Neural cell (in vitro differentiated cells): Measurements from ENCODE around the gene FAM76B. TPM values are rescaled to one million over a fixed set of nuclear protein-coding genes. Genes with fewer than 3 reads are reported as not detected.

Experiments used
- H2AFZ ChIP-seq: fragments of 200-600, 300-800 bp; sonication (generic), shearing (Covaris generic); 2 replicates; pipeline ENCODE4 v1.6.0; 2014; ENCODE audit warnings: low read depth, mild to moderate bottlenecking, antibody characterized with exemption, low read length, moderate library complexity
- H3F3A ChIP-seq: fragments of 200-600 bp; shearing (Covaris generic); 2 replicates; pipeline ENCODE4 v1.6.1; 2016; ENCODE audit warnings: mild to moderate bottlenecking, moderate library complexity, mixed read lengths, antibody characterized with exemption, low read length; ENCODE audit not compliant: insufficient read depth, poor library complexity, severe bottlenecking
- H3K27ac ChIP-seq: fragments of 200-600, 300-800 bp; sonication (generic), shearing (Covaris generic); 2 replicates; pipeline ENCODE4 v1.5.1; 2014; ENCODE audit warnings: mild to moderate bottlenecking, low read length, moderate library complexity
- H3K27me3 ChIP-seq: fragments of 300-800, 200-600 bp; sonication (generic), shearing (Covaris generic); 2 replicates; pipeline ENCODE4 v1.6.0; 2014; ENCODE audit warnings: mild to moderate bottlenecking, low read depth, low read length, moderate library complexity; ENCODE audit not compliant: insufficient read depth
- H3K36me3 ChIP-seq: fragments of 300-800, 200-600 bp; sonication (generic), shearing (Covaris generic); 2 replicates; pipeline ENCODE4 v1.5.1; 2014; ENCODE audit warnings: mild to moderate bottlenecking, antibody characterized with exemption, low read length, moderate library complexity; ENCODE audit not compliant: insufficient read depth
- H3K4me2 ChIP-seq: fragments of 300-800, 200-600 bp; sonication (generic), shearing (Covaris generic); 2 replicates; pipeline ENCODE4 v1.6.0; 2014; ENCODE audit warnings: mild to moderate bottlenecking, low read length
- H3K4me3 ChIP-seq: fragments of 300-800, 200-600 bp; sonication (generic), shearing (Covaris generic); 2 replicates; pipeline ENCODE4 v1.5.1; 2014; ENCODE audit warnings: mild to moderate bottlenecking, low read length, moderate library complexity
- H3K79me2 ChIP-seq: fragments of 200-600 bp; shearing (Covaris generic); replicated peaks from 2 replicates; pipeline ENCODE4 v1.6.0; 2014; ENCODE audit warnings: mild to moderate bottlenecking, low read length, moderate library complexity; ENCODE audit not compliant: insufficient read depth
- H3K9ac ChIP-seq: fragments of 300-800, 200-600 bp; sonication (generic), shearing (Covaris generic); 2 replicates; pipeline ENCODE4 v1.6.1; 2016; ENCODE audit warnings: mild to moderate bottlenecking, low read length, mixed read lengths
- H3K9me2 ChIP-seq: fragments of 200-600 bp; shearing (Covaris generic); 2 replicates; pipeline ENCODE4 v1.6.1; 2016; ENCODE audit warnings: mild to moderate bottlenecking, low read length, mixed read lengths; ENCODE audit not compliant: insufficient read depth
- H3K9me3 ChIP-seq: fragments of 200-600, 300-800 bp; sonication (generic), shearing (Covaris generic); 2 replicates; pipeline ENCODE4 v1.6.1; 2016; ENCODE audit warnings: mild to moderate bottlenecking, mixed run types, low read length, moderate library complexity, mixed read lengths
- H4K20me1 ChIP-seq: fragments of 200-600 bp; shearing (Covaris generic); 2 replicates; pipeline ENCODE4 v1.6.1; 2016; ENCODE audit warnings: mild to moderate bottlenecking, mixed run types; ENCODE audit not compliant: insufficient read depth
- EP300 ChIP-seq: fragments of 450-650 bp; conservative IDR thresholded peaks from 2 replicates; pipeline ENCODE4 v1.6.1; 2014; ENCODE audit warnings: antibody characterized with exemption, mild to moderate bottlenecking, moderate library complexity; ENCODE audit not compliant: poor library complexity, severe bottlenecking
- EZH2 ChIP-seq: fragments of 200-600, 300-800 bp; shearing (Covaris generic), sonication (generic); IDR thresholded peaks from 2 replicates; pipeline ENCODE4 v1.6.1; 2014; ENCODE audit warnings: antibody characterized with exemption, low read length, borderline replicate concordance, mild to moderate bottlenecking; ENCODE audit not compliant: insufficient read depth, poor library complexity, severe bottlenecking
- MXI1 ChIP-seq: fragments of 450-650 bp; conservative IDR thresholded peaks from 2 replicates; pipeline ENCODE4 v1.6.1; 2014; ENCODE audit warnings: antibody characterized with exemption, mild to moderate bottlenecking; ENCODE audit not compliant: poor library complexity, severe bottlenecking
- POLR2AphosphoS5 ChIP-seq: IDR thresholded peaks from 2 replicates; pipeline ENCODE4 v1.6.1; 2012
- RAD21 ChIP-seq: fragments of 450-650 bp; conservative IDR thresholded peaks from 2 replicates; pipeline ENCODE4 v1.6.1; 2014; ENCODE audit warnings: antibody characterized with exemption, mild to moderate bottlenecking, moderate library complexity
- SMC3 ChIP-seq: fragments of 450-650 bp; conservative IDR thresholded peaks from 2 replicates; pipeline ENCODE4 v1.6.1; 2014; ENCODE audit warnings: antibody characterized with exemption, mild to moderate bottlenecking, moderate library complexity; ENCODE audit not compliant: poor library complexity
- TAF1 ChIP-seq: IDR thresholded peaks from 2 replicates; pipeline ENCODE4 v1.6.1; 2012; ENCODE audit warnings: low read depth
- polyA plus RNA-seq: library from polyadenylated mRNA; depleted of rRNA; stranded (reverse); fragments of >200 nt; gene quantifications from 2 replicates; pipeline ENCODE4 v1.2.3, GENCODE V29; 2014
- TF ChIP-seq, protein P1 (sequence below): fragments of 450-650 bp; IDR thresholded peaks from 2 replicates; pipeline ENCODE4 v1.5.1; 2014; ENCODE audit warnings: antibody characterized with exemption, mild to moderate bottlenecking, moderate library complexity; ENCODE audit not compliant: poor library complexity, severe bottlenecking
- TF ChIP-seq, protein P2 (sequence below): IDR thresholded peaks from 2 replicates; pipeline ENCODE4 v1.6.1; 2012; ENCODE audit warnings: borderline replicate concordance

FAM76B gene
- polyA plus RNA-seq, 1 donor from 2014 or later, result 139 TPM

DNA sequence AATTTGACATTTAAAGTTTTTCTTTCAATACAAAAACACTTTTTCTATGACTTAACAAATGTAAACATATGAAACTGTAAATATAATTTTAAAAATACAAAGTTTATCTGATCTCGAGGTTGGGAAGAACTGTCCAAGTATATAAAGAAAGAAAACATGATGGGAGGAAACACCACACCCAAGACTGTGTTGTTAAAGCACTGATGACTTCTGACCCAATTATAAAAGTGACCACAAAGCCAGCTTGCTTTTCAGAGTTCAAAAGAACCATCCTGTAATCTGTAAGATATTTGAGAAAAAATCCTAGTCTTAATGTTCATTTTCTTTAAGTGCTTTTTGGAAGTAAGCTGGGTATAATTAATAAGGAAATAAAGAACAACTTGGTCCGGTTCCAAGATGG, 16.3 kb upstream of the FAM76B start:
- Histone ChIP-seq H3K4me3 (no peak overlapping the region), H3K4me2 (no peak overlapping the region), H3K27ac (no peak overlapping the region), H2AFZ (no peak overlapping the region), H3K36me3 (peaks cover 13% of the 10 kb centered on the region), H3K9me2 (no peaks in the 10 kb centered on the region), H4K20me1 (no peaks in the 10 kb centered on the region), H3K9ac (no peak overlapping the region), H3F3A (no peaks in the 10 kb centered on the region), H3K9me3 (peaks cover 4% of the 10 kb centered on the region), H3K27me3 (no peaks in the 10 kb centered on the region), H3K79me2 (peaks cover under 1% of the 10 kb centered on the region)
- no peak for TF ChIP-seq MXI1
- TF ChIP-seq, protein P1, sequence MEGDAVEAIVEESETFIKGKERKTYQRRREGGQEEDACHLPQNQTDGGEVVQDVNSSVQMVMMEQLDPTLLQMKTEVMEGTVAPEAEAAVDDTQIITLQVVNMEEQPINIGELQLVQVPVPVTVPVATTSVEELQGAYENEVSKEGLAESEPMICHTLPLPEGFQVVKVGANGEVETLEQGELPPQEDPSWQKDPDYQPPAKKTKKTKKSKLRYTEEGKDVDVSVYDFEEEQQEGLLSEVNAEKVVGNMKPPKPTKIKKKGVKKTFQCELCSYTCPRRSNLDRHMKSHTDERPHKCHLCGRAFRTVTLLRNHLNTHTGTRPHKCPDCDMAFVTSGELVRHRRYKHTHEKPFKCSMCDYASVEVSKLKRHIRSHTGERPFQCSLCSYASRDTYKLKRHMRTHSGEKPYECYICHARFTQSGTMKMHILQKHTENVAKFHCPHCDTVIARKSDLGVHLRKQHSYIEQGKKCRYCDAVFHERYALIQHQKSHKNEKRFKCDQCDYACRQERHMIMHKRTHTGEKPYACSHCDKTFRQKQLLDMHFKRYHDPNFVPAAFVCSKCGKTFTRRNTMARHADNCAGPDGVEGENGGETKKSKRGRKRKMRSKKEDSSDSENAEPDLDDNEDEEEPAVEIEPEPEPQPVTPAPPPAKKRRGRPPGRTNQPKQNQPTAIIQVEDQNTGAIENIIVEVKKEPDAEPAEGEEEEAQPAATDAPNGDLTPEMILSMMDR, result no peak
- TF ChIP-seq SMC3, result no peak
- no peak for TF ChIP-seq EZH2
- no peak for TF ChIP-seq TAF1
- TF ChIP-seq, protein P2, sequence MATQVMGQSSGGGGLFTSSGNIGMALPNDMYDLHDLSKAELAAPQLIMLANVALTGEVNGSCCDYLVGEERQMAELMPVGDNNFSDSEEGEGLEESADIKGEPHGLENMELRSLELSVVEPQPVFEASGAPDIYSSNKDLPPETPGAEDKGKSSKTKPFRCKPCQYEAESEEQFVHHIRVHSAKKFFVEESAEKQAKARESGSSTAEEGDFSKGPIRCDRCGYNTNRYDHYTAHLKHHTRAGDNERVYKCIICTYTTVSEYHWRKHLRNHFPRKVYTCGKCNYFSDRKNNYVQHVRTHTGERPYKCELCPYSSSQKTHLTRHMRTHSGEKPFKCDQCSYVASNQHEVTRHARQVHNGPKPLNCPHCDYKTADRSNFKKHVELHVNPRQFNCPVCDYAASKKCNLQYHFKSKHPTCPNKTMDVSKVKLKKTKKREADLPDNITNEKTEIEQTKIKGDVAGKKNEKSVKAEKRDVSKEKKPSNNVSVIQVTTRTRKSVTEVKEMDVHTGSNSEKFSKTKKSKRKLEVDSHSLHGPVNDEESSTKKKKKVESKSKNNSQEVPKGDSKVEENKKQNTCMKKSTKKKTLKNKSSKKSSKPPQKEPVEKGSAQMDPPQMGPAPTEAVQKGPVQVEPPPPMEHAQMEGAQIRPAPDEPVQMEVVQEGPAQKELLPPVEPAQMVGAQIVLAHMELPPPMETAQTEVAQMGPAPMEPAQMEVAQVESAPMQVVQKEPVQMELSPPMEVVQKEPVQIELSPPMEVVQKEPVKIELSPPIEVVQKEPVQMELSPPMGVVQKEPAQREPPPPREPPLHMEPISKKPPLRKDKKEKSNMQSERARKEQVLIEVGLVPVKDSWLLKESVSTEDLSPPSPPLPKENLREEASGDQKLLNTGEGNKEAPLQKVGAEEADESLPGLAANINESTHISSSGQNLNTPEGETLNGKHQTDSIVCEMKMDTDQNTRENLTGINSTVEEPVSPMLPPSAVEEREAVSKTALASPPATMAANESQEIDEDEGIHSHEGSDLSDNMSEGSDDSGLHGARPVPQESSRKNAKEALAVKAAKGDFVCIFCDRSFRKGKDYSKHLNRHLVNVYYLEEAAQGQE, result no peak
- TF ChIP-seq RAD21, result no peak
- no peak for TF ChIP-seq EP300
- no peak for TF ChIP-seq POLR2AphosphoS5

DNA sequence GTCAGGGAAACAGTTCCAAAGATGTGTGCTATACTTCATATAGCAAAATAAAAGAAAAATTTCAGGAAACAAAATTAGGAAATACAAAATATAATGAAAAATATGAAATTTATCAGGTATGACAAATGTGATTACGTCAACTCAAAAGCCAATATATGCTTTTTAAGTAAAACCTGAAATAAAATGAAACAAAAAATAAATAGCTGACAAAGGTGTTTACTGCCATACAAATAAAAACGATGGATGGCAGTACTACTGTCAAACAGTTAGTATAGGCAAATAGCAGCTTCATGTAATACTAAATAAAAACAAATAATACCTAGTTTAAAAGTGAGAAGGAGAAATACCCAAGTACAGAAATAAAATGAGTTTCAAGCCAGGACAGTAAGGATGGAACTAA, 14.4 kb upstream of the FAM76B start:
- Histone ChIP-seq H2AFZ (no peak overlapping the region), H3K27ac (no peak overlapping the region), H3F3A (no peaks in the 10 kb centered on the region), H3K9me3 (peaks cover 4% of the 10 kb centered on the region), H3K9ac (no peak overlapping the region), H3K4me2 (no peak overlapping the region), H3K27me3 (no peaks in the 10 kb centered on the region), H3K36me3 (peaks cover 13% of the 10 kb centered on the region), H3K9me2 (no peaks in the 10 kb centered on the region), H3K79me2 (peaks cover 4% of the 10 kb centered on the region), H3K4me3 (no peak overlapping the region), H4K20me1 (no peaks in the 10 kb centered on the region)
- TF ChIP-seq POLR2AphosphoS5, result no peak
- no peak for TF ChIP-seq MXI1
- TF ChIP-seq, protein P1, result no peak
- TF ChIP-seq SMC3, result no peak
- TF ChIP-seq, protein P2, result no peak
- no peak for TF ChIP-seq RAD21
- no peak for TF ChIP-seq EP300
- TF ChIP-seq TAF1, result no peak
- no peak for TF ChIP-seq EZH2
